ENCODE measurements around the gene TMEM209.
"Not testable (repeated sequence)": the region's sequence is repeated elsewhere in the genome, so short reads cannot be mapped to it uniquely, and the experiment has no call there.

DNA sequence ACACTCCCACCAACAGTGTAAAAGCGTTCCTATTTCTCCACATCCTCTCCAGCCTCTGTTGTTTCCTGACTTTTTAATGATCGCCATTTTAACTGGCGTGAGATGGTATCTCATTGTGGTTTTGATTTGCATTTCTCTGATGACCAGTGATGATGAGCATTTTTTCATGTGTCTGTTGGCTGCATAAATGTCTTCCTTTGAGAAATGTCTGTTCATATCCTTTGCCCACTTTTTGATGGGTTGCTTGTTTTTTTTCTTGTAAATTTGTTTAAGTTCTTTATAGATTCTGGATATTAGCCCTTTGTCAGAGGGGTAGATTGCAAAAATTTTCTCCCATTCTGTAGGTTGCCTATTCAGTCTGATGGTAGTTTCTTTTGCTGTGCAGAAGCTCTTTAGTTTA lies 44.4 kb upstream of the TMEM209 start:
- TF ChIP-seq, protein P1, sequence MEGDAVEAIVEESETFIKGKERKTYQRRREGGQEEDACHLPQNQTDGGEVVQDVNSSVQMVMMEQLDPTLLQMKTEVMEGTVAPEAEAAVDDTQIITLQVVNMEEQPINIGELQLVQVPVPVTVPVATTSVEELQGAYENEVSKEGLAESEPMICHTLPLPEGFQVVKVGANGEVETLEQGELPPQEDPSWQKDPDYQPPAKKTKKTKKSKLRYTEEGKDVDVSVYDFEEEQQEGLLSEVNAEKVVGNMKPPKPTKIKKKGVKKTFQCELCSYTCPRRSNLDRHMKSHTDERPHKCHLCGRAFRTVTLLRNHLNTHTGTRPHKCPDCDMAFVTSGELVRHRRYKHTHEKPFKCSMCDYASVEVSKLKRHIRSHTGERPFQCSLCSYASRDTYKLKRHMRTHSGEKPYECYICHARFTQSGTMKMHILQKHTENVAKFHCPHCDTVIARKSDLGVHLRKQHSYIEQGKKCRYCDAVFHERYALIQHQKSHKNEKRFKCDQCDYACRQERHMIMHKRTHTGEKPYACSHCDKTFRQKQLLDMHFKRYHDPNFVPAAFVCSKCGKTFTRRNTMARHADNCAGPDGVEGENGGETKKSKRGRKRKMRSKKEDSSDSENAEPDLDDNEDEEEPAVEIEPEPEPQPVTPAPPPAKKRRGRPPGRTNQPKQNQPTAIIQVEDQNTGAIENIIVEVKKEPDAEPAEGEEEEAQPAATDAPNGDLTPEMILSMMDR (conservative IDR thresholded peaks at IDR 0.05; ENCODE audit: low read depth, low read length): not testable (repeated sequence)
- TF ChIP-seq EZH2 (IDR thresholded peaks at IDR 0.05; ENCODE audit: borderline replicate concordance, low read depth, low read length, poor library complexity, severe bottlenecking): not testable (repeated sequence)
